ENCODE data around the gene TAF4B.

Gene TAF4B

DNA sequence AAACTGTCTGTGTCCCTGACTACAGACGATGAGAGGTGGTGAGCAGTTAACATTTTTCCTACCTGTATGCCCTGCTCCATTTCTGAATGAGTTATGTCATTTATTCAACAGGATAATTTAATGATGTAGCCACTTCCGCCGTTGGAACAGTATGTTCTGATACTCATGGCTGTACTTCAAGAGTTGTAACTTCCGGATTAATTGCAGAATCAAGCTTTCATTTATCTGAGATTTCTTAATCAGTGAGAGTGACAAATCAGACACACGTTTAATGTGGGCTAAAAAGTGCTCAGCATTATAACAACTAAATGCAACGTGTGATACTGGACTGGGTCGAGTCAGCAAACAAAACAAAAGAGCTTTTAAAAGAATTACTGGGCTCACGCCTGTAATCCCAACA, 214.4 kb downstream of the TAF4B start:
- Histone ChIP-seq H3K27ac (ENCODE audit: low read depth, low read length) (no peak overlapping the region), H3K4me1 (ENCODE audit: control insufficient read depth, insufficient read depth, low read length) (no peaks in the 10 kb centered on the region), H3K36me3 (ENCODE audit: control insufficient read depth, insufficient read depth, low read length) (no peaks in the 10 kb centered on the region), H3K9me3 (ENCODE audit: control insufficient read depth, insufficient read depth, low read length) (no peaks in the 10 kb centered on the region), H3K9ac (ENCODE audit: low read depth, low read length) (no peak overlapping the region), H3K4me3 (ENCODE audit: low read depth, low read length) (no peak overlapping the region), H3K27me3 (ENCODE audit: control insufficient read depth, insufficient read depth, low read length) (no peaks in the 10 kb centered on the region)

All from HUES48 (cell line).